ENCODE data around the gene GRK3.

- TF ChIP-seq NFIC (IDR thresholded peaks at IDR 0.05; ENCODE audit: low read depth, low read length) (no peak), REST (IDR thresholded peaks at IDR 0.05; ENCODE audit: low read depth, low read length) (no peak), FOS (IDR thresholded peaks at IDR 0.05; ENCODE audit: borderline replicate concordance, extremely low read depth, insufficient read length) (no peak), ZNF24 (IDR thresholded peaks at IDR 0.05) (no peak), ZNF687 (IDR thresholded peaks at IDR 0.05) (no peak), CTCF (IDR thresholded peaks at IDR 0.05 in 2 of 3, conservative IDR thresholded peaks at IDR 0.05 in 1 of 3; ENCODE audit: control insufficient read depth in 2 of 3, extremely low read depth in 1 of 3, insufficient read depth in 1 of 3, low read depth in 3 of 3, low read length in 3 of 3) (no peak), SKIL (IDR thresholded peaks at IDR 0.05; ENCODE audit: low read depth, poor library complexity, severe bottlenecking) (no peak)
These were observed 23.4 kb upstream of the GRK3 start for GRCh38 chr22:25540908-25541660.

Measured in GM12878 (cell line).